Ishikawa (cell line): ENCODE measurements around the gene STAT4.

Experiments
- CEBPB ChIP-seq: IDR thresholded peaks from 2 replicates; pipeline ENCODE4 v1.6.1; 2012
- CREB1 ChIP-seq: IDR thresholded peaks from 2 replicates; pipeline ENCODE4 v1.6.1; 2012; ENCODE audit warnings: low read depth
- EGR1 ChIP-seq: IDR thresholded peaks from 2 replicates; pipeline ENCODE4 v1.6.1; 2012
- EP300 ChIP-seq: IDR thresholded peaks from 2 replicates; pipeline ENCODE4 v1.6.1; 2012; ENCODE audit warnings: borderline replicate concordance
- FOXM1 ChIP-seq: IDR thresholded peaks from 2 replicates; pipeline ENCODE4 v1.6.1; 2012; ENCODE audit warnings: low read depth, borderline replicate concordance
- MAX ChIP-seq: IDR thresholded peaks from 2 replicates; pipeline ENCODE4 v1.6.1; 2012
- NFIC ChIP-seq: IDR thresholded peaks from 2 replicates; pipeline ENCODE4 v1.6.1; 2012
- RAD21 ChIP-seq: IDR thresholded peaks from 2 replicates; pipeline ENCODE4 v1.6.1; 2012; ENCODE audit warnings: low read depth
- REST ChIP-seq: IDR thresholded peaks from 2 replicates; pipeline ENCODE4 v1.6.1; 2012; ENCODE audit warnings: low read depth, mild to moderate bottlenecking
- TAF1 ChIP-seq: IDR thresholded peaks from 2 replicates; pipeline ENCODE4 v1.6.1; 2012; ENCODE audit warnings: low read depth, mild to moderate bottlenecking
- TCF12 ChIP-seq: IDR thresholded peaks from 2 replicates; pipeline ENCODE4 v1.6.1; 2012; ENCODE audit warnings: low read depth
- USF1 ChIP-seq: IDR thresholded peaks from 2 replicates; pipeline ENCODE4 v1.6.1; 2012
- YY1 ChIP-seq: IDR thresholded peaks from 2 replicates; pipeline ENCODE4 v1.6.1; 2012; ENCODE audit warnings: low read depth
- ZBTB7A ChIP-seq: IDR thresholded peaks from 2 replicates; pipeline ENCODE4 v1.6.1; 2012; ENCODE audit warnings: low read depth

Gene STAT4

GRCh38 chr2:191109888-191110287 lies 40.9 kb downstream of the STAT4 start:
- TF ChIP-seq MAX (no peak), RAD21 (no peak), FOXM1 (no peak), EP300 (no peak), CEBPB (no peak), YY1 (no peak), TAF1 (no peak), EGR1 (no peak), USF1 (no peak), TCF12 (no peak), CREB1 (no peak)

GRCh38 chr2:191108331-191108730 lies 42.5 kb downstream of the STAT4 start:
- TF ChIP-seq REST (no peak), FOXM1 (no peak), TAF1 (no peak)

- TF ChIP-seq ZBTB7A (no peak), USF1 (no peak), CREB1 (no peak), EP300 (no peak), RAD21 (no peak), TCF12 (no peak), MAX (no peak), NFIC (no peak), YY1 (no peak), EGR1 (no peak)
Measured at GRCh38 chr2:191105082-191105481, 45.7 kb downstream of the STAT4 start.

GRCh38 chr2:191103774-191104173 lies 47.0 kb downstream of the STAT4 start:
- TF ChIP-seq MAX (no peak), RAD21 (no peak), NFIC (no peak), CEBPB (no peak), REST (no peak), EP300 (no peak), FOXM1 (no peak), TAF1 (no peak), TCF12 (no peak), USF1 (no peak)

GRCh38 chr2:191100216-191100615 lies 50.6 kb downstream of the STAT4 start:
- TF ChIP-seq ZBTB7A (no peak), REST (no peak), RAD21 (no peak), CREB1 (no peak), TCF12 (no peak)
